SK-MEL-5 (cell line): ENCODE results near the gene CELF2. TPM values are rescaled to one million over a fixed set of nuclear protein-coding genes. Genes with fewer than 3 reads are reported as not detected.

Experiments
- DNase-seq: peaks from one replicate; pipeline ENCODE4 v3.0.0-alpha.2; 2016; ENCODE audit warnings: low read depth, low spot score
- in situ Hi-C: cut with HindIII; loops from 2 replicates; pipeline ENCODE4 v1.10.0; 2016; ENCODE audit warnings: low sequenced_read_pairs, high pct_unique_total_duplicates, low pct_unique_long_range_greater_than_20kb
- polyA plus RNA-seq, 2 experiments: library from polyadenylated mRNA; depleted of rRNA; stranded (reverse); fragments of >200 nt; gene quantifications; 2 replicates each; pipeline ENCODE4 v1.2.3, GENCODE V29; 2015
- total RNA-seq: library from RNA; depleted of rRNA; stranded (reverse); fragments of >200 nt; shearing (Covaris generic); gene quantifications from 2 replicates; pipeline ENCODE4 v1.2.3, GENCODE V29; 2014; rRNA removed

CELF2 gene
- total RNA-seq = 8.1 and 12.7 TPM in 2 replicates
- polyA plus RNA-seq (2015; cell fraction: cytosol; rRNA removed) = 8.7 and 13.7 TPM in 2 replicates
- 9.2 and 11.3 TPM in 2 replicates for polyA plus RNA-seq (2015; cell fraction: nucleus; rRNA removed)

GRCh38 chr10:11017570-11018431 lies at the start of gene CELF2:
Gene CELF2, plus strand, starts transcription at chr10:11017872. Its CDS starts 218 bp downstream, at chr10:11018090.
- in situ Hi-C loops = no loop called here
- DNase-seq = peak; percentile 5

DNA sequence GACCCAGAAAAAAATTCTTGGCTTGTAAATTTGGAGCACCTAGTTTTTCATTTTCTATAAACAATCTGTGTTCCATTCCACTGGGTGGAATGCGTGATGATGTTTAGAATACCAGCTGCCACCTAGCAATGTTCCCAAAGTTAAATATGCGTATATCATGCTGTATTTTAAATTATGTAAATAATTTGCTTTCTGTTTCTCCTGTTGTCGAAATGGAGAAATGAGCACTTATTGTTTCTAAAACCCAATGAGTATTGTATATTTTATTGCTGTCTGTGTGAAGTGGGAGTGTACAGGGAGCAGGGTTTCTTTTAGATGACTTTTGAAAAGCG lies 49.4 kb upstream of the CELF2 start:
- in situ Hi-C loops = no loop called here
- no peak for DNase-seq

DNA sequence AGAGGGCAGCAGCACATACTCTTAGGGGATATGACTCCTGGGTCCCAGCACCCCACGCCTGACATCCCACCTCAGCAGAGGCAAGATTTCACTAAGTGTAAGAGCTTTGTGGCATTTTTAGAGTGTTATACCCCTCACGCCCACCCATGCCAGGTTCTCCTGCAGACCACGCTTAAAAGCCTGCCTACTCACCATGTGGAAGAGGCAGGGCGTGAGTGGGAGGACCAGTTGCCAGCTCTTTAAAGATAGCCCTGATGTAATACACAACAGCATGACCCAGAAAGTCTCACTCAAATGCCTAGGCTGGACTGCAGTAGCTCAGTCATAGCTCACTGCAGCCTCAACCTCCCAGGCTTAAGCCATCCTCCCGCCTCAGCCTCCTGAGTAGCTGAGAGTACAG lies 44.4 kb upstream of the CELF2 start:
- in situ Hi-C loops = no loop called here
- no peak for DNase-seq

- DNase-seq = no peak
- in situ Hi-C loops = no loop called here
Observed at GRCh38 chr10:10975647-10976046, 42.0 kb upstream of the CELF2 start.

DNA sequence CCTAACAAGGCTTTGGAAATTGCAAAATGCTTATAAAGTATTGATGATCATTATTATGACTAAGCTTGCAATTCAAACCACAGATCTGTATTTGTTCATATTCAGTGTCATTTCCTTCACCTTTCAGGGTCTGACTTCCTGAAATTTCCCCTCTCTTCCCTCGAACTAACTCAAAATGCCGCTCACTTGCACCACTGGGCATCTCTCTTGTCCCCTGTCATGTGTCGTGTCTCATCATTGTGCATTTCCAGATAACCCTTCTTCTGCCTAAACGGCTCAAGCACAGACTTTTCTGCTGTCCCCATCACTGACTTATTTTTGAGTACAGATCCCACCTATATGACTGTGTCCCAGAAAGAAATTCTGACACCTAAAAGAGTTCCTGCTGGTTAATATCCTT lies 41.0 kb upstream of the CELF2 start:
- no peak for DNase-seq
- in situ Hi-C loops = no loop called here

DNA sequence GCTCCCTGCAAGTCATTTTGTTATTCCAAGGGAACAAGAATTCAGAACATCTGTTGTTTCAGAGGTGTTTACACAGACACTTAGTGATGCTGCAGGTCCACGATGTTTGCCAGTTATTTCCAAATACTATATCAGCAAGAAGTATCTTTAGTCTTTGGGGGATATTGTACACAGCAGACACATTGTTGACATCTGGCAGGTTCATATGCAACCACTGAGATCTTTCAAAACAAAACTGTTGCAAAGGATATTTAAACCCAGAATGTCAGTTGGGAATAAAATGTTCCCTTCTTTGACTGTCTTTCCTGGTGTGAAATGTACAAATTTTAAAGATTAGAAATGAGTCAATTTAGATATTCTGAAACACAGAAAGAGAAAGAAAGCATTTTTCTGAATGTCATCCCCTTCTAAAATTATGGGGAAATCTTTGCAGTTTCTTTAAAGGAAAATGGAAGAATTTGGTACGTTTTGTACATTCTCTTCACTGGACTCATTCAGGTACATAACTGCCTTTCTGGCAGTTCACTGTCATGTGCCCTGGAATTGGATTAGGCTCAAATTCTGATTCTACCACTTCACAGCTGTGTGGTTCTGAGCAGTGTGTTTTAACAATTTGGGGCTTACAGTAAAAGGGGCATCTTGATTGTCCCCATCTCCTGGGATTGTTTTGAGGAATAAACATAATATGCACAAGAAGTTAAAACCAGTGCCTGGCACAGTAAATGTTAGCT lies 40.3 kb upstream of the CELF2 start:
- no peak for DNase-seq
- in situ Hi-C loops = no loop called here

- in situ Hi-C loops = no loop called here
- DNase-seq = no peak
Observed at GRCh38 chr10:10977978-10978377, 39.7 kb upstream of the CELF2 start.

DNA sequence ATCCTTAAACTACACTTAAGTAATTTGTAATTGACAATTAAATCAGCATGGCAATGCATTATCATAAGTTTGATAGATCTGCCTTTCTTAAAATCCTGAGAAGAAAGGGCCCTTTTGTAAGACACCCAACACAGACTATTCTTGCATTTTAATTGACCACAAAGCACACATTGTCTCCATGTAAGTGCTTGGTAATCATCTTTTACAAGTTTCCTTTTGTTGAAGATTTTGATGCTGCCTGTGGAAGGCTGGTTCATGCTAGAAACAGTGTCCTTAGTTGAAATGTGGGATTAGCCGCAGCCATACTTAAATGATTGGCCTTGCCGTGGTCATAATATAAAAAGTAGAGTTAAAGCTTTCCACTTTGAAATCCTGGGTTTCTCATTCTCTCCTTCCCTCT lies 32.3 kb upstream of the CELF2 start:
- in situ Hi-C loops = no loop called here
- peak; percentile 86 for DNase-seq

DNA sequence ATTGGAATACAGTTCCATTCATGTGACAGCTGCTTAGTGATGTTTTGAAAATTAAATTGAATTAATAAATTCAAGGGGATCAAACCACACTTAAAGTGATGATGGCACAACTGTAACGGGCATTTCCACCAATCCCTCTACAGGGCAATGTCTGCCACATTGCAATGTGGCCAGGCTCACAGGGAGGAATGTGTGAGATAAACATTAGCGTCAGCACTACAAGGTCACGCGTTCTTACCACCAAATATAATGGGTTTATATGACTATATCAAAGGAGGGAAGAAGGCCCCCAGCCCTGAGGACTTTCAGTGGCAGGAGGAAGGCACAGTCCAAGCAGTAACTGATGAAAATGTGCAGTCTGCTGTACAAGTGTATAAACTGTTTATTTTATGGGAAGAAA lies 31.1 kb upstream of the CELF2 start:
- no peak for DNase-seq

DNA sequence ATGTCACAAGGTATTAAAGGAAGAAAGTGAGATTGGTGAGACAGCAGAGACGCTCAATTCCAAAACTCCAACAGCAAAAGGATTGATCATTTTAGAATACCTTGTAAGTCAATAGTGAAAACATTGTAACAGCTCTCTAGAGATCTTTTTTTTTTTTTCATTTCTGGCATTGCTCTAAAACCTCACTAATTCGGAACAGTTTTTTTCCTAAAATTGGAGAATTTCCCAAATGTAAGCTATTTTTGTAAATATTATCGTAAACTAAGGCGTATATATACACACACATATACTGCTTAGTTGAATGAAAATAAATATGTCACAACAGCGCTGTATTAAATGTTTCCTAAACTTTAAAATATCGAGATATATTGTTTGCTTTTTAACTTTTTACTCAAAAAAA lies 30.6 kb upstream of the CELF2 start:
- in situ Hi-C loops = no loop called here
- DNase-seq = no peak

More for the DNA sequence above, 31.1 kb upstream of the CELF2 start:
- in situ Hi-C loops = no loop called here

DNA sequence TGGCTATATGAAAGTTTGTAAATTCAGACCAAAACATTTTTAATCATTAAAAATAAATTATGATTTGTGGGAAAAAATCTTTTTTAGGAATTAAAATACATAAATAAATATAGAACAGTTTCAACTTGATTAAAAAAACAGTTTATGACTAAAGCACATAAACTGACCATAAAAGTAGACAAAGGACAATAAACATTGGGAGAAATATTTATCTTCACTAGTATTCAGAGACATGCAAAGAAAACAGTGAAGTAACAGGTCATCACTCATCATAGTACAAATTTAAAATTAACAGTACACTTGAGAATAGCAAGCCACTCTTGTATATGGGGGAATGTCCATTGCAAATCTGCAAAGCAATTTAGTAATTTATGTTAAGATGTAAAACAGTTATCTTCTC lies 28.0 kb upstream of the CELF2 start:
- in situ Hi-C loops = no loop called here
- DNase-seq = no peak

GRCh38 chr10:10991144-10991543 lies 26.5 kb upstream of the CELF2 start:
- in situ Hi-C loops = no loop called here
- no peak for DNase-seq

DNA sequence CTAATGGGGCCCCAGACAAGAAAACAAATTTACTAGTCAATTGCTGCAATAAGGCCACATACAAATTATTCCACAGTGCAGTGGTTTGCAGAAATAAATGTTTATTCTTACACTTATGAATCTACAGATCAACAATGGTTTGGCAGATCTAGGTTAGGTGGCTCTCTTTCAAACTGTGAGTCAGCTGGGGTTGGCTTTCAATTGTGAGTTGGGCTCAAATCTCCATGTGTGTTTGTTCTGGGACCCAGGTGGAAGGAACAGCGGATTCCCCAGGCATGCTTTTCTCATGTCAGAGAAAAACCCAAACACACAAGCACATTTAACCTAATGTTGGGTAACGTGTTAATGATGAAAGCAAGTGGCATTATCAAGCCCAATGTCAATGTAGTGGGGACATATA lies 25.6 kb upstream of the CELF2 start:
- in situ Hi-C loops = no loop called here
- DNase-seq = no peak

DNA sequence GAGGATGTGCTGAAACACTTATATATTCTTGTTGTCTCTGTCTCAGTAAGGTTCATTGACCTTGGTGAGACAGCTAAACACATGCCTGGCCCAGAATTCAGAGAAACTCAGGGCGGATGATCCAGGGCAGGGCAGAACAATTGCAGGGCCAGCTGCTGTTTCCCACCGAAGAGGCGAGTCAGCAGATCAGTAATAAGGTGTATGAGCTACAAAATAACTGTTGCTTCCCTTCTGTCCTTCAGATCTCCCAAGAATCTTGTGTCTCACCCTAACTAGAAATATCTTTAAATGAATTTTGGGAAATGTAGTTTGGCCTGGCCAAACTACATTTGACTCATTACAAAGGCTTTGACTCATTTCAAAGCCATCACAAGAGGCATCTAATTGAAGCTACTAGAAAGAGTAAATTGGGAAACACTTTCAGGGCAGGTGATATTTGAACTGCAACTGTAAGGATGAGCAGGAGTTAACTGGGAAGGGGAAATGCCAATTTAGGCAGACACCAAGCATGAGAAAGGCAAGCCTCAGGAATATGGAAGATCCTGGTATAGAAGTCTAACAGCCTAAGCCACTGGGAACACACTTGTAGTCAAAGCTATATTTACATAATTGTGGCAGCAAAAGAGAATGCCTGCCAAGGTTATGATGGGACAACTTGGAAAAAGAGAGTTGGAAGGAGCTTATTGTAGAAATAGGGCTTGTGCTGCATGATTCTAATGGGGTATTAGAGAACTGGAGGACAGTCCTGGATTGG lies 24.5 kb upstream of the CELF2 start:
- in situ Hi-C loops = no loop called here
- no peak for DNase-seq

DNA sequence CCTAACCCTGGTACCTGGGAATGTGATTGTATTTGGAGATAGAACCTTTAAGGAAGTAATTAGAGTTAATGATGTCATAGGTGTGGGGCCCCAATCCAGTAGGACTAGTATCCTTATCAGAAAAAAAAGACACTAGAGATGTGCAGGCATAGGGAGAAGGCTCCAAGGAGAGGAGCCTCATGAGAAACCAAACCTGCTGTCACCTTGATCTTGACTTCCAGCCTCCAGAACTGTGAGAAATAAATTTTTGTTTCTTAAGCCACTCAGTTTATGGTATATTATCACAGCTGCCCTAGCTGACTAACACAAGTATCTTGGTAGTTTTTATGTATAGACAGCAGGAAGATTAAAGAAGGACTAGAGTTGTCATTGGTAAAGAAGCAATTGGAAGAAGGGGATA lies 23.9 kb upstream of the CELF2 start:
- DNase-seq = no peak

GRCh38 chr10:10994360-10994759 lies 23.3 kb upstream of the CELF2 start:
- no peak for DNase-seq
- in situ Hi-C loops = no loop called here

More for the DNA sequence above, 23.9 kb upstream of the CELF2 start:
- in situ Hi-C loops = no loop called here

DNA sequence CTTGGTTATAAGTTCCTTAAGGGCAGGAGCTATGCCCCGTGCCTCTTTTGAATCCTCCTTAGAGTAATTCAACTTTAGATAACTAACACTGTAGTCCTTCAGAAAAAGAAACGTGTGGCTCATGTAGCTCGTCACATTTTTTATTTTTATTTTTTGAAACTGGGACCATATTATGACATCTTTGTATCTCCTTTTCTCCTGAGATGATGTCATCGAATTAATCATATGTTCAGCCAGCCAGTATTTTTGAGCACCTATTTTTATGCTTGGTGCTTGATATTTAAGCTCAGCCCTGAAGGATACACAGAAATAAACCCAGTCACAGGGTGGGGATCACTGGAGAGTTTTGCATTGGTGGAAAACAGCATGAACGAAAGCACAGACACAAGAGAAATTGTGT lies 22.6 kb upstream of the CELF2 start:
- DNase-seq = no peak
- in situ Hi-C loops = no loop called here

- no peak for DNase-seq
- in situ Hi-C loops = no loop called here
Observed at GRCh38 chr10:10996966-10997620, 20.6 kb upstream of the CELF2 start.
